Gastroesophageal sphincter (tissue), 4 donors: ENCODE measurements around the gene PLPP2. TPM values are rescaled to one million over a fixed set of nuclear protein-coding genes. Genes with fewer than 3 reads are reported as not detected.

ENCODE experiments used
- ATAC-seq: fragments of 150-250 bp; one replicate; pipeline ENCODE4 v1.9.1; 2016; ENCODE audit warnings: mild to moderate bottlenecking, moderate library complexity
- H3K27ac ChIP-seq, 4 donors: fragments of 200-600 bp; sonication (generic) in 3 of 4; 1 replicate in 3 of 4; 2 replicates in 1 of 4; pipeline ENCODE4 v1.5.1; 2016 to 2019
- H3K27me3 ChIP-seq: fragments of 200-600 bp; sonication (generic); one replicate; pipeline ENCODE4 v1.5.1; 2019
- H3K36me3 ChIP-seq, 2 donors: fragments of 200-600 bp; sonication (generic); one replicate each; pipeline ENCODE4 v1.5.1; 2019; ENCODE audit warnings: control low read depth in 1 of 2
- H3K4me1 ChIP-seq, 3 donors: fragments of 200-600 bp; sonication (generic); 1 replicate in 2 of 3; 2 replicates in 1 of 3; pipeline ENCODE4 v1.5.1; 2016 to 2019; ENCODE audit warnings: control low read depth in 2 of 3
- H3K4me3 ChIP-seq, 2 donors: fragments of 200-600 bp; sonication (generic); one replicate each; pipeline ENCODE4 v1.5.1; 2019; ENCODE audit warnings: mild to moderate bottlenecking in 1 of 2, moderate library complexity in 1 of 2
- H3K9me3 ChIP-seq, 3 donors: fragments of 200-600 bp; sonication (generic); one replicate each; pipeline ENCODE4 v1.5.1; 2017 to 2019; ENCODE audit warnings: control low read depth in 2 of 3
- CTCF ChIP-seq, 4 experiments: fragments of 200-600 bp in 2 of 4; fragments of 450-650 bp in 2 of 4; sonication (generic) in 1 of 4; IDR thresholded peaks; one replicate each; pipeline ENCODE4 v1.5.1; 2017 to 2019; ENCODE audit warnings: antibody characterized with exemption in 4 of 4, mild to moderate bottlenecking in 2 of 4, moderate library complexity in 2 of 4
- EP300 ChIP-seq: sonication (generic); formaldehyde crosslinking; IDR thresholded peaks from one replicate; pipeline ENCODE4 v1.6.1; 2017; ENCODE audit warnings: antibody characterized with exemption, mild to moderate bottlenecking
- POLR2A ChIP-seq, 2 donors: fragments of 450-650 bp; IDR thresholded peaks; one replicate each; pipeline ENCODE4 v1.6.1; 2017; ENCODE audit warnings: antibody characterized with exemption in 2 of 2, mild to moderate bottlenecking in 2 of 2, moderate library complexity in 1 of 2
- POLR2AphosphoS5 ChIP-seq: sonication (generic); formaldehyde crosslinking; IDR thresholded peaks from one replicate; pipeline ENCODE4 v1.6.1; 2017; ENCODE audit warnings: antibody characterized with exemption
- WGBS, 2 donors: methylation state at CpG; one replicate each; pipeline ENCODE4 v1.1.5; 2018; ENCODE audit warnings: low coverage in 1 of 2; 5-methylcytosine and 5-hydroxymethylcytosine counted together
- total RNA-seq, 4 donors: library from RNA; depleted of rRNA; stranded (reverse); fragments of >200 nt; gene quantifications; one replicate each; pipeline ENCODE4 v1.1.0, GENCODE V29; 2016

Gene PLPP2
- total RNA-seq: 10 to 100 TPM in 1 of 4 donors, 1 to 10 TPM in 3; 2.3 to 26.4 (median 3.7) TPM

GRCh38 chr19:291006-291521 is at the start of gene PLPP2:
Gene PLPP2, minus strand, starts transcription at chr19:291403. Its CDS starts 67 bp downstream, at chr19:291336.
- no CpG with 5 or more reads among the region's 60 CpGs for WGBS, 2 donors
- H3K36me3 ChIP-seq: no peaks in the 10 kb centered on the region
- peak within 1 kb of the TSS in 3 of 4 donors; percentile 57 to 75 (median 65) for H3K27ac ChIP-seq
- peak within 1 kb of the TSS in 1 of 2 donors; percentile 48 for H3K4me3 ChIP-seq
- H3K27me3 ChIP-seq: peaks cover 56% of the 10 kb centered on the region
- no peaks in the 10 kb centered on the region for H3K9me3 ChIP-seq
- H3K4me1 ChIP-seq: peaks cover 0 to 54% (median 18%) of the 10 kb centered on the region in 3 donors
- TF ChIP-seq EP300 (no peak), POLR2AphosphoS5 (no peak), POLR2A (IDR thresholded peaks at IDR 0.05) (no peak), CTCF (IDR thresholded peaks at IDR 0.05) (no peak)
- ATAC-seq: no peak

- 60 to 71% methylated on average over 1 to 6 of the region's 15 CpGs for WGBS, 2 donors
- no peak overlapping the region for H3K27ac ChIP-seq
- no peak overlapping the region for H3K4me3 ChIP-seq
- no peaks in the 10 kb centered on the region for H3K27me3 ChIP-seq
- no peak for TF ChIP-seq POLR2AphosphoS5
- no peak for TF ChIP-seq POLR2A (IDR thresholded peaks at IDR 0.05)
- TF ChIP-seq EP300: no peak
- TF ChIP-seq CTCF (IDR thresholded peaks at IDR 0.05): no peak
- peaks cover 0 to 5% of the 10 kb centered on the region in 2 donors for H3K36me3 ChIP-seq
- ATAC-seq: no peak
- no peaks in the 10 kb centered on the region for H3K9me3 ChIP-seq
- H3K4me1 ChIP-seq: peaks cover 0 to 50% (median 33%) of the 10 kb centered on the region in 3 donors
Observed at GRCh38 chr19:340620-341385, 49.6 kb upstream of the PLPP2 start.

GRCh38 chr19:339262-339887 is 48.2 kb upstream of the PLPP2 start:
- Histone ChIP-seq H3K9me3 (no peaks in the 10 kb centered on the region), H3K27me3 (no peaks in the 10 kb centered on the region), H3K4me1 (peaks cover 0 to 44% (median 33%) of the 10 kb centered on the region in 3 donors), H3K4me3 (no peak overlapping the region), H3K27ac (no peak overlapping the region), H3K36me3 (peaks cover 0 to 19% of the 10 kb centered on the region in 2 donors)
- TF ChIP-seq POLR2A (IDR thresholded peaks at IDR 0.05) (no peak), EP300 (no peak), POLR2AphosphoS5 (no peak), CTCF (IDR thresholded peaks at IDR 0.05) (no peak)
- ATAC-seq: no peak
- 87 to 94% methylated on average over 8 to 10 of the region's 10 CpGs for WGBS, 2 donors

- H3K27me3 ChIP-seq: no peaks in the 10 kb centered on the region
- H3K36me3 ChIP-seq: peaks cover 0 to 26% of the 10 kb centered on the region in 2 donors
- H3K9me3 ChIP-seq: no peaks in the 10 kb centered on the region
- ATAC-seq: no peak
- H3K4me3 ChIP-seq: no peak overlapping the region
- WGBS, 2 donors: 78% methylated on average over 5 of the region's 5 CpGs; no CpG with 5 or more reads in 1 of the 2 donors
- H3K4me1 ChIP-seq: peaks cover 0 to 38% (median 32%) of the 10 kb centered on the region in 3 donors
- no peak overlapping the region for H3K27ac ChIP-seq
- TF ChIP-seq POLR2AphosphoS5 (no peak), EP300 (no peak), POLR2A (IDR thresholded peaks at IDR 0.05) (no peak), CTCF (IDR thresholded peaks at IDR 0.05) (no peak)
Observed at GRCh38 chr19:338421-338820, 47.2 kb upstream of the PLPP2 start.
